ENCODE results near the gene LCE3D.
"Not testable (repeated sequence)": the region's sequence is repeated elsewhere in the genome, so short reads cannot be mapped to it uniquely, and the experiment has no call there.

LCE3D gene

DNA sequence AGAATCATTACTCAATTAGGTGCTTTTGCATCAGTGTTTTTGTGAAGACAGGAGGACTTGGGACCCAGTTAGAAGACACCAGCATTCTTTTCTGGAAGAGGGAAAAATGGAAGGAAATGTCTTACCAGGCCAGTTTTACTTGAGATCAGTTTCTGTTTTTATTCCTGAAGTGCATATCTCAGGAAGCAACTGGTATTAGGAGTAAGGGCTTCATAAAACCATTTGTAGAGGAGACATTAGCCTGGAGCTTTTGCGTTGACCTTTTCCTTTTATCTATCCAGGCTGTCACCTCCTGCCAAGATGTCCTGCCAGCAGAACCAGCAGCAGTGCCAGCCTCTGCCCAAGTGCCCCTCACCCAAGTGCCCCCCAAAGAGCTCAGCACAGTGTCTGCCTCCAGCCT is 33.2 kb upstream of the LCE3D start, which contains the start of gene LCE3B:
TSS of gene LCE3B (plus strand) at position 301 of the 400 bp plus-strand sequence. CDS start at position 301, 0 bp downstream.
- ChIA-PET CTCF (no interaction called here), POLR2A (no interaction called here)
- no peak for TF ChIP-seq NFRKB (IDR thresholded peaks at IDR 0.05)
- no peak for TF ChIP-seq FOXA1 (IDR thresholded peaks at IDR 0.05)
- no peak for TF ChIP-seq ELF4 (IDR thresholded peaks at IDR 0.05)
- no peak for TF ChIP-seq L3MBTL2 (conservative IDR thresholded peaks at IDR 0.05)
- TF ChIP-seq CTBP1 (IDR thresholded peaks at IDR 0.05; ENCODE audit: borderline replicate concordance), result no peak
- no peak for TF ChIP-seq HDGF (IDR thresholded peaks at IDR 0.05; ENCODE audit: borderline replicate concordance)
- no peak for TF ChIP-seq ARNT (IDR thresholded peaks at IDR 0.05)
- TF ChIP-seq TARDBP (IDR thresholded peaks at IDR 0.05), result no peak
- no peak for TF ChIP-seq FOXK2 (IDR thresholded peaks at IDR 0.05)
- TF ChIP-seq ZNF384 (IDR thresholded peaks at IDR 0.05), result no peak
- no peak for TF ChIP-seq SUZ12 (IDR thresholded peaks at IDR 0.05)
- TF ChIP-seq, protein P1, sequence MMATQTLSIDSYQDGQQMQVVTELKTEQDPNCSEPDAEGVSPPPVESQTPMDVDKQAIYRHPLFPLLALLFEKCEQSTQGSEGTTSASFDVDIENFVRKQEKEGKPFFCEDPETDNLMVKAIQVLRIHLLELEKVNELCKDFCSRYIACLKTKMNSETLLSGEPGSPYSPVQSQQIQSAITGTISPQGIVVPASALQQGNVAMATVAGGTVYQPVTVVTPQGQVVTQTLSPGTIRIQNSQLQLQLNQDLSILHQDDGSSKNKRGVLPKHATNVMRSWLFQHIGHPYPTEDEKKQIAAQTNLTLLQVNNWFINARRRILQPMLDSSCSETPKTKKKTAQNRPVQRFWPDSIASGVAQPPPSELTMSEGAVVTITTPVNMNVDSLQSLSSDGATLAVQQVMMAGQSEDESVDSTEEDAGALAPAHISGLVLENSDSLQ (IDR thresholded peaks at IDR 0.05), result no peak
- no peak for TF ChIP-seq SP1 (IDR thresholded peaks at IDR 0.05)
- TF ChIP-seq FOXM1 (IDR thresholded peaks at IDR 0.05; ENCODE audit: borderline replicate concordance), result no peak
- no peak for TF ChIP-seq LEF1 (IDR thresholded peaks at IDR 0.05; ENCODE audit: borderline replicate concordance)
- no peak for TF ChIP-seq BHLHE40 (IDR thresholded peaks at IDR 0.05; ENCODE audit: borderline replicate concordance)

DNA sequence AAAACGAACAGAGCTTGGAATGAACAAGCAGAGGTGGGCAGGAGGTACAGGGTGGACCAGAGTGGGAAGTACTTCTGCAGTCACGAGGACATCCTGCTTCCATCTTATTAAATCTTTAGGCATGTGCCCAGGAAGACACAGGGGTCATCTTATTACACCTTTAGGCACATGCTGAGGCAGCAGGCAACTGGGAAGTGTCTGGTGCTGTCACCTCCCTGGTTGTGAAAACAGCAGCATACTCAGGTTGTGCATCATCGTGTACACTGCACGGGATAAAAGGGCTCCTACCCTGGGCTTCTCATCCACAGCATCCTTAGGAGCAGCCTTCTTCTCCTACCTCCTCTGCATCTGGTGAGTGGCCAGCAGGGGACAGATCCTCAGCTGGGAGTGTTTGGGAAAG is 19.6 kb upstream of the LCE3D start, which contains the start of gene LCE3C:
TSS of gene LCE3C (plus strand) at position 301 of the 400 bp plus-strand sequence. CDS start 498 bp downstream, outside the sequence.
- CTCF ChIA-PET, result no interaction called here
- DNase-seq (ENCODE audit: extremely low spot score), result no peak
- POLR2A ChIA-PET, result no interaction called here
- no peak for TF ChIP-seq FOXM1 (IDR thresholded peaks at IDR 0.05; ENCODE audit: borderline replicate concordance)
- no peak for TF ChIP-seq ZNF384 (IDR thresholded peaks at IDR 0.05)
- TF ChIP-seq TARDBP (IDR thresholded peaks at IDR 0.05), result no peak
- no peak for TF ChIP-seq CTBP1 (IDR thresholded peaks at IDR 0.05; ENCODE audit: borderline replicate concordance)
- TF ChIP-seq HDGF (IDR thresholded peaks at IDR 0.05; ENCODE audit: borderline replicate concordance), result no peak
- no peak for TF ChIP-seq NFRKB (IDR thresholded peaks at IDR 0.05)
- no peak for TF ChIP-seq SUZ12 (IDR thresholded peaks at IDR 0.05)
- TF ChIP-seq, protein P1 (IDR thresholded peaks at IDR 0.05), result no peak

More for the DNA sequence above, 33.2 kb upstream of the LCE3D start, which contains the start of gene LCE3B:
- no peak for DNase-seq (ENCODE audit: extremely low spot score)

DNA sequence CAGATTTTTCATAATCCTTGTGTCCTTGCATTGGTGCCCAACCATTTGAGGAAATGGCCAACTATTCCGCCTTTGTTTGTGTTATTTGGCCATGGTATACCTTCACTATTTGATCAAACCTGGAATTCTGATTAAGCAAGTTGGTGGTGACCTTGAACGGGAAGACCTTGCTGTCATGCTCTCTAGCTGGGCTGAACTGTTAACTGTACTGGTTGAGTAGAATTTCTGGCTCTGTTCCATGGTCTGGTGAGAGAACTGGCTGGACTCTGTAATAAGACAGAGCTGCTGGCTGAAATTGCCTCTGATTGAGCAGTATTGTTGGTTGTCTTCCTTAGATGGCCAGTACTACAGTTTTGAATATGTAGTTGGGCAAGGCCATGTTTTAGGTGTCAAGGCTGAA is 16.7 kb upstream of the LCE3D start:
- POLR2A ChIA-PET, result no interaction called here
- CTCF ChIA-PET, result no interaction called here
- TF ChIP-seq LEF1 (IDR thresholded peaks at IDR 0.05; ENCODE audit: borderline replicate concordance), result no peak
- TF ChIP-seq ARNT (IDR thresholded peaks at IDR 0.05), result no peak
- no peak for TF ChIP-seq NFRKB (IDR thresholded peaks at IDR 0.05)
- TF ChIP-seq L3MBTL2 (conservative IDR thresholded peaks at IDR 0.05), result no peak
- TF ChIP-seq SUZ12 (IDR thresholded peaks at IDR 0.05), result no peak
- TF ChIP-seq SP1 (IDR thresholded peaks at IDR 0.05), result no peak
- TF ChIP-seq HDGF (IDR thresholded peaks at IDR 0.05; ENCODE audit: borderline replicate concordance), result no peak
- TF ChIP-seq FOXK2 (IDR thresholded peaks at IDR 0.05), result no peak
- no peak for TF ChIP-seq FOXM1 (IDR thresholded peaks at IDR 0.05; ENCODE audit: borderline replicate concordance)
- TF ChIP-seq ELF4 (IDR thresholded peaks at IDR 0.05), result no peak
- no peak for TF ChIP-seq ZNF384 (IDR thresholded peaks at IDR 0.05)
- TF ChIP-seq, protein P1 (IDR thresholded peaks at IDR 0.05), result no peak
- TF ChIP-seq BHLHE40 (IDR thresholded peaks at IDR 0.05; ENCODE audit: borderline replicate concordance), result no peak
- no peak for TF ChIP-seq TARDBP (IDR thresholded peaks at IDR 0.05)
- no peak for TF ChIP-seq CTBP1 (IDR thresholded peaks at IDR 0.05; ENCODE audit: borderline replicate concordance)
- no peak for DNase-seq (ENCODE audit: extremely low spot score)

DNA sequence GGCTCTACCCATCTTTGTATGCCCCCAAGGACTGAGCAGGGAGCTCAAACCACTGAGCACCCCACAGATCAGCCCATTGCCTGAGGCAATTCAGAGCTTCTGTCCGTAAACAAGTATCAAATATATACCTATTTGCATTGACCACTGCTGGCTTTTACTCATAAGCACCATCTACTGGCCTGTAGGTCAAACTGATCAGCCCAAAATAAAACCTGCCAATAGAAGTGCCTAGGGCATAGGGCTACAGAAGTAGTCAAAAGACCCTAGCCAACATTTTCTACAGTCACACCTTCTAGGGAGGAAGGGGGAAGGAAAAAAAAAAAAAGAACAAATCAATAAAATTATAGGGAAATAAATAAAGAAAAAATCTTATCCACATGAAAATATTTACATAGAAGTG is 5.3 kb upstream of the LCE3D start:
- DNase-seq (ENCODE audit: extremely low spot score), result no peak
- CTCF ChIA-PET, result no interaction called here
- no peak for TF ChIP-seq CTBP1 (IDR thresholded peaks at IDR 0.05; ENCODE audit: borderline replicate concordance)
- no peak for TF ChIP-seq NFRKB (IDR thresholded peaks at IDR 0.05)
- TF ChIP-seq FOXA1 (IDR thresholded peaks at IDR 0.05), result no peak
- no peak for TF ChIP-seq FOXK2 (IDR thresholded peaks at IDR 0.05)
- TF ChIP-seq ELF4 (IDR thresholded peaks at IDR 0.05), result no peak
- no peak for TF ChIP-seq HDGF (IDR thresholded peaks at IDR 0.05; ENCODE audit: borderline replicate concordance)
- POLR2A ChIA-PET, result no interaction called here

DNA sequence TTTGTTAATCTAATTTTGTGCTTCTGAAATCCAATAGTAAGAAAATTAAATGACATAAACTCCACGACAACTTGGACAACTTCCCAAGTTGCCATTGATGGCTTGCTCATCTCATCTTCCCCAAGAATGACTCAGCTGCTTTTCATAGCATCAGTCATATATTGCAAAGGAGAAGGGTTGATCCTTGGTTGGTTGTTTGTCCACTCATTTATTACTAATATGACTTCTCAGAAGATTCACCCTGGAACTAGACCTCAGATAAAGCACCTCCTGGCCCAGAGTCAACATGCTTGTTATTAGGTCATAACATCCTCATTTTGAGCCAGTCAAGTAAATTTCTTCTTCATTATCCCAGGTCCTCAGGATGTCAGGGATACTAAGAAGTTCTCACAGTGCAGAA is 2.3 kb upstream of the LCE3D start:
- TF ChIP-seq FOXA1 (IDR thresholded peaks at IDR 0.05) (no peak), L3MBTL2 (conservative IDR thresholded peaks at IDR 0.05) (no peak), BHLHE40 (IDR thresholded peaks at IDR 0.05; ENCODE audit: borderline replicate concordance) (no peak), SP1 (IDR thresholded peaks at IDR 0.05) (no peak), ZNF384 (IDR thresholded peaks at IDR 0.05) (no peak), CTBP1 (IDR thresholded peaks at IDR 0.05; ENCODE audit: borderline replicate concordance) (no peak), ARNT (IDR thresholded peaks at IDR 0.05) (no peak), FOXK2 (IDR thresholded peaks at IDR 0.05) (no peak), SUZ12 (IDR thresholded peaks at IDR 0.05) (no peak), NFRKB (IDR thresholded peaks at IDR 0.05) (no peak), HDGF (IDR thresholded peaks at IDR 0.05; ENCODE audit: borderline replicate concordance) (no peak), TARDBP (IDR thresholded peaks at IDR 0.05) (no peak)
- POLR2A ChIA-PET, result no interaction called here
- CTCF ChIA-PET, result no interaction called here
- DNase-seq (ENCODE audit: extremely low spot score), result no peak

DNA sequence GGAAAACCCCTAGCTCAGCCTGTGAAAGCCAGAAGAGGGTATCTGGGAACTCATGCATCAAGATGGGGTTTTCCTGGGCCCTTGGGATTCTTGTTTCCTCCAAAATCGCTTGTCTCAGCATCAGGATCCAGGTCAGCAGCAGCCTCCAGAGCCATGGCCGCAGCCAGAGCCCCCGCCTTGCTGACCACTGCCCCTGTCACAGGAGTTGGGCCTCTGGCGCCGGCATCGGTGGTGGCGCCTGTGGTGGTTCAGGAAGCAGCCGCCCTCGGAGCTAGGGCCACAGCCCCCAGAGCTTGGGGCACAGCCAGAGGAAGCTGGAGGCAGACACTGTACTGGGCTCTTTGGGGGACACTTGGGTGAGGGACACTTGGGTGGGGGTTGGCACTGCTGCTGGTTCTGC is 790 bp downstream of the LCE3D start:
- DNase-seq (ENCODE audit: extremely low spot score); POLR2A ChIA-PET: not testable (repeated sequence)
- CTCF ChIA-PET, result interaction anchor here (1.5 kb wide), 1 partner anchor 43 kb away, joined by 4 read pairs; the partner anchor contains the start of gene LCE3A
